Sigmoid colon (tissue), 7 donors: ENCODE results near the gene PRKCZ. TPM values are rescaled to one million over a fixed set of nuclear protein-coding genes. Genes with fewer than 3 reads are reported as not detected.

Experiments
- DNase-seq: peaks from one replicate; pipeline ENCODE4 v3.0.0-alpha.2; 2019
- H3K27ac ChIP-seq, 4 donors: fragments of 200-600 bp; sonication (generic); one replicate each; pipeline ENCODE4 v1.5.1; 2016 to 2019; ENCODE audit warnings: mild to moderate bottlenecking in 1 of 4
- H3K27me3 ChIP-seq, 3 donors: fragments of 200-600 bp; sonication (generic); one replicate each; pipeline ENCODE4 v1.5.1; 2019; ENCODE audit warnings: mild to moderate bottlenecking in 1 of 3
- H3K36me3 ChIP-seq, 4 donors: fragments of 200-600 bp; sonication (generic); one replicate each; pipeline ENCODE4 v1.5.1; 2016 to 2019
- H3K4me1 ChIP-seq, 4 donors: fragments of 200-600 bp; sonication (generic); one replicate each; pipeline ENCODE4 v1.5.1; 2017 to 2019
- H3K4me3 ChIP-seq, 4 donors: fragments of 200-600 bp; sonication (generic); one replicate each; pipeline ENCODE4 v1.5.1; 2017 to 2019; ENCODE audit warnings: mild to moderate bottlenecking in 2 of 4, moderate library complexity in 1 of 4
- H3K9me3 ChIP-seq, 4 donors: fragments of 200-600 bp in 3 of 4; sonication (generic) in 3 of 4; one replicate each; pipeline versions ENCODE4 v1.5.1 to v1.6.1; 2013 to 2019
- EP300 ChIP-seq, 4 donors: sonication (generic); formaldehyde crosslinking; IDR thresholded peaks; one replicate each; pipeline ENCODE4 v1.6.1; 2017; ENCODE audit warnings: antibody characterized with exemption in 4 of 4
- POLR2A ChIP-seq, 2 donors: fragments of 450-650 bp; IDR thresholded peaks; one replicate each; pipeline ENCODE4 v1.6.1; 2016; ENCODE audit warnings: antibody characterized with exemption in 2 of 2, mild to moderate bottlenecking in 2 of 2, moderate library complexity in 2 of 2
- POLR2AphosphoS5 ChIP-seq, 4 donors: sonication (generic); formaldehyde crosslinking; IDR thresholded peaks; one replicate each; pipeline ENCODE4 v1.6.1; 2017; ENCODE audit warnings: antibody characterized with exemption in 4 of 4
- WGBS, 2 donors: extraction: QIAGEN DNeasy Blood & Tissue Kit; methylation state at CpG; one replicate each; pipeline ENCODE4 v1.1.7; 2013; 5-methylcytosine and 5-hydroxymethylcytosine counted together
- intact Hi-C: fragments of 100-400 bp; cut with DNase I; formaldehyde crosslinking; loops from one replicate; pipeline ENCODE4 v1.15.1; 2023
- polyA plus RNA-seq, 3 donors: library from polyadenylated mRNA; stranded (reverse); fragments of 200-250 nt; gene quantifications; one replicate each; pipeline ENCODE4 v1.2.3, GENCODE V29; 2013
- total RNA-seq, 4 donors: library from RNA; depleted of rRNA; stranded (reverse); fragments of >200 nt; gene quantifications; one replicate each; pipeline ENCODE4 v1.1.0, GENCODE V29; 2016
- TF ChIP-seq, protein P1 (sequence below), 4 experiments: fragments of 450-650 bp in 3 of 4; fragments of 200-600 bp in 1 of 4; IDR thresholded peaks; one replicate each; pipeline ENCODE4 v1.5.1; 2016 to 2019; ENCODE audit warnings: antibody characterized with exemption in 4 of 4, mild to moderate bottlenecking in 3 of 4, moderate library complexity in 2 of 4
- donor health status: healthy with polysubstance abuse.
- donor health status: Bipolar disorder and iron deficiency.
- donor health status: healthy.

PRKCZ gene
- total and polyA plus RNA-seq, 7 donors, result 1.4 to 52.9 (median 4.8) TPM

DNA sequence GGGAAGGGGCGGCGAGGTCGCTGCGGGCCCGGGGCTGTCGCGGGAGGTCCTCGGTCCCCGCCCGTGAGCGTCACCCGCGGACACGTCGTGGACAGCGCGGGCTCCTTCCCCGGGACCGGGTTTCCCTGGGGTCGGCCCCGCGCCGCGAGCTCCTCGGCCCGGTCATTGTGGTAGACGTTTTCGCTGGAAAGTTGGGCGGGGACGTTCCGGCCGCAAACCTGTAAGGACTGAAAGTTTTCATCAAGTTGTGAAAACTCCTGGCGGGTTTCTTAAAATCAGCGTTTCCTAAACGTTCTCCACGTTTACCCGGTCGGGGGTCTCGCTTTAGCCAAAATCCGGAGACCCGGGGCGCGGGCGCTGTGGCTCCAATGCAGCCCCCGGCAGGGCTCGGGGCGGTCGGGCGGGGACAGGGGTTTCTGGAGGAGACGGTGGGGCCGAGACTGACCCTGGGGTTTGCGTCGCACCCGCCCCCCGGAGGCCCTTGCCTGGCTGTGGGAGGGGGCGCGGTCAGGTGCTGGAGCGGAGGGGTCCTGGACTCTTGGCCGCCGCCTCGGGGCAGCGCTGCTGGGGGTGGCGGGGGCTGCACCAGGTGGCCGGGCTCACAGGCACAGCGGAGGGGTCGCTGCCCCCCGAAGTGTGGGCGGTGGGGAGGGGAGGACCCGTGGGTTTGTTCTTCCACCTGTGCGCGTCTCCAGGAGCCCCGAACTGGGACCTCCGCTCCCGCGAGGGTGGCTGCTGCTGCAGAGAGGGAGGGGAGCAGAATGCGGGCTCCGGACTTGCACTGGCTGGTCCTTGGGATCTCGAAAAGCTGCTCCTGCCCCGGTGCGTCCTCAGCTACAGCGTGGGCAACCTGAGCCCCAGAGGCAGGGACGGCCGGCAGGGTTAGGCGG lies 827 bp downstream of the PRKCZ start:
- Histone ChIP-seq H3K4me3 (peak overlapping the region in 3 of 4 donors; percentile 37 to 52 (median 49)), H3K27me3 (peaks cover 16 to 62% (median 54%) of the 10 kb centered on the region in 3 donors), H3K36me3 (no peaks in the 10 kb centered on the region), H3K9me3 (no peaks in the 10 kb centered on the region), H3K4me1 (peaks cover 0 to 22% (median 14%) of the 10 kb centered on the region in 4 donors), H3K27ac (peak overlapping the region in 3 of 4 donors; percentile 14 to 53 (median 39))
- TF ChIP-seq POLR2A (IDR thresholded peaks at IDR 0.05) (no peak), EP300 (IDR thresholded peaks at IDR 0.05) (no peak), POLR2AphosphoS5 (IDR thresholded peaks at IDR 0.05) (no peak)
- TF ChIP-seq, protein P1, sequence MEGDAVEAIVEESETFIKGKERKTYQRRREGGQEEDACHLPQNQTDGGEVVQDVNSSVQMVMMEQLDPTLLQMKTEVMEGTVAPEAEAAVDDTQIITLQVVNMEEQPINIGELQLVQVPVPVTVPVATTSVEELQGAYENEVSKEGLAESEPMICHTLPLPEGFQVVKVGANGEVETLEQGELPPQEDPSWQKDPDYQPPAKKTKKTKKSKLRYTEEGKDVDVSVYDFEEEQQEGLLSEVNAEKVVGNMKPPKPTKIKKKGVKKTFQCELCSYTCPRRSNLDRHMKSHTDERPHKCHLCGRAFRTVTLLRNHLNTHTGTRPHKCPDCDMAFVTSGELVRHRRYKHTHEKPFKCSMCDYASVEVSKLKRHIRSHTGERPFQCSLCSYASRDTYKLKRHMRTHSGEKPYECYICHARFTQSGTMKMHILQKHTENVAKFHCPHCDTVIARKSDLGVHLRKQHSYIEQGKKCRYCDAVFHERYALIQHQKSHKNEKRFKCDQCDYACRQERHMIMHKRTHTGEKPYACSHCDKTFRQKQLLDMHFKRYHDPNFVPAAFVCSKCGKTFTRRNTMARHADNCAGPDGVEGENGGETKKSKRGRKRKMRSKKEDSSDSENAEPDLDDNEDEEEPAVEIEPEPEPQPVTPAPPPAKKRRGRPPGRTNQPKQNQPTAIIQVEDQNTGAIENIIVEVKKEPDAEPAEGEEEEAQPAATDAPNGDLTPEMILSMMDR (IDR thresholded peaks at IDR 0.05), result no peak
- intact Hi-C loops, result no loop called here
- no peak for DNase-seq
- WGBS, 2 donors, result 6 to 18% methylated on average over 84 of the region's 84 CpGs

DNA sequence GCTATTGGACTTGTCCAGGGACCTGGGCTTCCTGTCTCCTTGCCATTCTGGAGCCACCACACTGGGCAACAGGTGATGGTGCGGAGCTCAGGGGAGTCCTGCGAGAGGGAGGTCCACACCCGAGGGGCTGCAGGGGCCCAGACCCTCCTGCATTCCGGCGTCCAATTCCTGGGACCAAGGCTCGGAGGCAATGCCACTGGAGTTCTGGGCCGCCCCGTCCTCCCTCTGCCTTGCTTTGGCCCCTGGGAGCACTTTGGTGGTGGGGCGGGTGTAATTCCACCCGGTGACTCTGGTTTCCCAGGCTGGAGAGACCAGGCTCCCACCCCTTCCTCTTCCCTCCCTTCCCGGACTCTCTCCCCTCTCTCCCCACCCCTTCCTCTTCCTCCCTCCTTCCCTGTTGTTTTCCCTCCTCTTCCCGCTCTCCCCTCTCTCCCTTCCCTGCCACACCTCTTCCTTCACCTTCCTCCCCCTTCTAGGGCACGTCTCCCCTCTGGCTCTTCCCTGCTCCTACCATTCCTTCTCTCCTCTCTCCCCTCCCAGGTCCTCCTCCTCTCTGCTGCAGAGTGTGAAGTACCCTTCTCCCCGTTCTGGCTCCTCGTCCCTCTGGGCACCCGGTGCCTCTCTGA lies 2.0 kb downstream of the PRKCZ start:
- Histone ChIP-seq H3K9me3 (no peaks in the 10 kb centered on the region), H3K4me3 (no peak overlapping the region), H3K27ac (no peak overlapping the region), H3K27me3 (peaks cover 15 to 51% (median 45%) of the 10 kb centered on the region in 3 donors), H3K4me1 (peaks cover 0 to 20% (median 11%) of the 10 kb centered on the region in 4 donors), H3K36me3 (no peaks in the 10 kb centered on the region)
- intact Hi-C loops, result no loop called here
- DNase-seq, result no peak
- TF ChIP-seq, protein P1 (IDR thresholded peaks at IDR 0.05), result no peak
- TF ChIP-seq EP300 (IDR thresholded peaks at IDR 0.05), result no peak
- no peak for TF ChIP-seq POLR2A (IDR thresholded peaks at IDR 0.05)
- TF ChIP-seq POLR2AphosphoS5 (IDR thresholded peaks at IDR 0.05), result no peak
- WGBS, 2 donors, result 84 to 86% methylated on average over 16 of the region's 16 CpGs

DNA sequence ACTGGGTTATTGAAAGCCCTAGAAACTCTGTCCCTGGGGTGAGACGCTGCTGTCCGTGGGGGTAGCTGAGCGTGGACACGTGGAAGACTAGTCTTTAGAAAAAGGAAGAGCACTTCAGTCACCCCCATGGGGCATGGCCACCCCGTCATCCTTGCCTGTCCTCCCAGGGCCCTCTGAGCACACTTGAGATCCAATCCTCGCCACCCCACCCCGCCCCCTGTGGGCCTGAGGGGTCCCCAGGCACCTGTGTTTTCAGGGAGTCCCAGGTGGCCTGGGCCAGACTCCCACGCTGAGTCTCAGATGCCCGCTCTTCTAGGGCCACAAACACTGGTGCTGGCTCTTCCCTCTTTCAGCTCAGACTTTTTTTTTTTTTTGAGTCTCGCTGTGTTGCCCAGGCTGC lies 2.5 kb downstream of the PRKCZ start:
- Histone ChIP-seq H3K4me1 (peaks cover 0 to 20% (median 11%) of the 10 kb centered on the region in 4 donors), H3K27me3 (peaks cover 15 to 45% (median 39%) of the 10 kb centered on the region in 3 donors), H3K27ac (no peak overlapping the region), H3K36me3 (no peaks in the 10 kb centered on the region), H3K4me3 (no peak overlapping the region), H3K9me3 (no peaks in the 10 kb centered on the region)
- no peak for TF ChIP-seq POLR2A (IDR thresholded peaks at IDR 0.05)
- TF ChIP-seq POLR2AphosphoS5 (IDR thresholded peaks at IDR 0.05), result no peak
- TF ChIP-seq EP300 (IDR thresholded peaks at IDR 0.05), result no peak
- TF ChIP-seq, protein P1 (IDR thresholded peaks at IDR 0.05), result no peak
- 93% methylated on average over 10 of the region's 10 CpGs for WGBS, 2 donors
- intact Hi-C loops, result no loop called here
- no peak for DNase-seq

DNA sequence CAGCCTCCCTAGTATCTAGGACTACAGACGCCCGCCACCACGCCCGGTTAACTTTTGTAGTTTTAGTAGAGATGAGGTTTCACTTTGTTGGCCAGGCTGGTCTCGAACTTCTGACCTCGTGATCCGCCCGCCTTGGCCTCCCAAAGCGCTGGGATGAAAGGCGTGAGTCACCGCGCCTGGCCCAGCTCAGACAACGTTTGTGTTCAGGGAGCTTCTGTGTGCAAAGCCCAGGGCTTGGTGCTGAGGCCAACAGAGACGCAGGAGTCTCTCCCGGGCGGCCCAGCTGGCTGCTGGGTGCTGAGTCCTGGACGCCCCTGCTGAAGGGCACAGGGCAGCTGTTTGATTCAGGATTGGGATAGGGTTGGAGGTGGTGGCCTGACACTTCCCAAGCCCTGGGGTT lies 3.0 kb downstream of the PRKCZ start:
- TF ChIP-seq EP300 (IDR thresholded peaks at IDR 0.05) (no peak), POLR2A (IDR thresholded peaks at IDR 0.05) (no peak), POLR2AphosphoS5 (IDR thresholded peaks at IDR 0.05) (no peak)
- TF ChIP-seq, protein P1 (IDR thresholded peaks at IDR 0.05), result no peak
- H3K27me3 ChIP-seq, result peaks cover 15 to 40% (median 34%) of the 10 kb centered on the region in 3 donors
- no peaks in the 10 kb centered on the region for H3K36me3 ChIP-seq
- H3K4me3 ChIP-seq, result no peak overlapping the region
- H3K27ac ChIP-seq, result no peak overlapping the region
- WGBS, 2 donors, result 73 to 84% methylated on average over 17 of the region's 17 CpGs
- intact Hi-C loops, result no loop called here
- H3K4me1 ChIP-seq, result peaks cover 0 to 20% (median 11%) of the 10 kb centered on the region in 4 donors
- no peaks in the 10 kb centered on the region for H3K9me3 ChIP-seq
- DNase-seq, result no peak
